ENCODE measurements around the gene JTB.

DNA sequence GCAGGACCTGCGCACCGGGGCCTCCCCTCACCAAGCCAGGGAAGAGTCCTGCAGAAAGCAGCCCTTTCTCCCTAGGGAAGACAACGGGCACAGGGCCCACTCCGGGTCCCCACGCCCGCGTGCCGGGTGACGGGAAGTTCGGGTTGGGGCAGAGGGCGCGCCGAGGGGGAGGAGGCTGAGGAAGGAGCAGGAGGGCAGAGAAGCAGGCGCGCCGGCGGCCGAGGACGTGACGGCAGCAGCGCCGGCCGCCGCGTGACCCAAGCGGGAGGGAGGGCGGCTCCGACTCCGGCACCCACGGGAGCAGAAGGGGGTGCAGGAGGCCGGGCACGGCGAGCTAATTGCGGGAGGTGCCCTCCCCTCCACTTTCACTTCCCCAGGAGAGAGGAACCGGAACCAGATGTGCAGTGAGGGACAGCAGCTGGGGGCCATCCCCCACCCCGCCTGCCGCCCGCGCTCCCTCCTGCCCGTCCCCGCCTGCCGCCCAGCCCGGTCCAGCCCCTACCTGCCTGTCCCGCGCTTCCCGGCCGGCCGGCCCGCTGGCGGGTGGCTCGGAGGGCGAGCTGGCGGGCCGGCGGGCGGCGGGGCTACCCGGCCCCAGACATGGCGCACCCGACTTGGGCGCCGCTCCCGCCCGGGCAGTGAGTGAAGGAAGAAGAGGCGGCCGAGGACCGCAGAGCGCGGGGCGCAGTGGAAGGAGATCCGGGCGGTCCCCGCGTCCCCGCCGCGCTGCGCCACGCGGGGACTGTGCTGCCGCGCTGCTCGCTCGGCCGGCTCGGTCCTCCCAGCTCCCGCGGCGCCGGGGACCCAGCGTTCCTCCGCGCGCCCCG is 31.5 kb downstream of the JTB start:
- TF ChIP-seq TEAD4 (IDR thresholded peaks at IDR 0.05; ENCODE audit: borderline replicate concordance, insufficient read depth) (no peak), POLR2AphosphoS5 (IDR thresholded peaks at IDR 0.05; ENCODE audit: low read depth, low read length) (no peak), SMC3 (IDR thresholded peaks at IDR 0.05; ENCODE audit: low read depth, low read length) (no peak), EZH2phosphoT487 (IDR thresholded peaks at IDR 0.05; ENCODE audit: borderline replicate concordance, low read depth) (no peak), FOXJ3 (CRISPR knock-in tag; IDR thresholded peaks at IDR 0.05) (no peak), CHD2 (IDR thresholded peaks at IDR 0.05; ENCODE audit: low read length, partially characterized antibody) (no peak), GABPA (IDR thresholded peaks at IDR 0.05; ENCODE audit: low read depth) (peak; percentile 57), RXRA (IDR thresholded peaks at IDR 0.05; ENCODE audit: borderline replicate concordance, low read depth) (no peak), TAF1 (IDR thresholded peaks at IDR 0.05; ENCODE audit: borderline replicate concordance, low read depth, low read length) (no peak; the same call in 1 of the 2 replicates), EP300 (IDR thresholded peaks at IDR 0.05; ENCODE audit: borderline replicate concordance in 1 of 2, low read depth in 1 of 2, low read length in 1 of 2) (no peak; a peak in 1 of 4 replicates), RFX5 (IDR thresholded peaks at IDR 0.05; ENCODE audit: low read length) (no peak), FOXM1 (IDR thresholded peaks at IDR 0.05; ENCODE audit: low read depth) (no peak)
- TF ChIP-seq, protein P1, sequence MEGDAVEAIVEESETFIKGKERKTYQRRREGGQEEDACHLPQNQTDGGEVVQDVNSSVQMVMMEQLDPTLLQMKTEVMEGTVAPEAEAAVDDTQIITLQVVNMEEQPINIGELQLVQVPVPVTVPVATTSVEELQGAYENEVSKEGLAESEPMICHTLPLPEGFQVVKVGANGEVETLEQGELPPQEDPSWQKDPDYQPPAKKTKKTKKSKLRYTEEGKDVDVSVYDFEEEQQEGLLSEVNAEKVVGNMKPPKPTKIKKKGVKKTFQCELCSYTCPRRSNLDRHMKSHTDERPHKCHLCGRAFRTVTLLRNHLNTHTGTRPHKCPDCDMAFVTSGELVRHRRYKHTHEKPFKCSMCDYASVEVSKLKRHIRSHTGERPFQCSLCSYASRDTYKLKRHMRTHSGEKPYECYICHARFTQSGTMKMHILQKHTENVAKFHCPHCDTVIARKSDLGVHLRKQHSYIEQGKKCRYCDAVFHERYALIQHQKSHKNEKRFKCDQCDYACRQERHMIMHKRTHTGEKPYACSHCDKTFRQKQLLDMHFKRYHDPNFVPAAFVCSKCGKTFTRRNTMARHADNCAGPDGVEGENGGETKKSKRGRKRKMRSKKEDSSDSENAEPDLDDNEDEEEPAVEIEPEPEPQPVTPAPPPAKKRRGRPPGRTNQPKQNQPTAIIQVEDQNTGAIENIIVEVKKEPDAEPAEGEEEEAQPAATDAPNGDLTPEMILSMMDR (IDR thresholded peaks at IDR 0.05) = no peak
- TF ChIP-seq, protein P2, sequence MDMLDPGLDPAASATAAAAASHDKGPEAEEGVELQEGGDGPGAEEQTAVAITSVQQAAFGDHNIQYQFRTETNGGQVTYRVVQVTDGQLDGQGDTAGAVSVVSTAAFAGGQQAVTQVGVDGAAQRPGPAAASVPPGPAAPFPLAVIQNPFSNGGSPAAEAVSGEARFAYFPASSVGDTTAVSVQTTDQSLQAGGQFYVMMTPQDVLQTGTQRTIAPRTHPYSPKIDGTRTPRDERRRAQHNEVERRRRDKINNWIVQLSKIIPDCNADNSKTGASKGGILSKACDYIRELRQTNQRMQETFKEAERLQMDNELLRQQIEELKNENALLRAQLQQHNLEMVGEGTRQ (IDR thresholded peaks at IDR 0.05; ENCODE audit: borderline replicate concordance, low read depth, low read length) = no peak
